HG03342 (cell line): ENCODE measurements around the gene HSPH1.

Experiments
- ATAC-seq: cut with Tn5 transposase; IDR thresholded peaks from one replicate; pipeline ENCODE4 v1.9.1; 2021; ENCODE audit warnings: mild to moderate bottlenecking, moderate library complexity; ENCODE audit not compliant: unreplicated experiment

Gene HSPH1

DNA sequence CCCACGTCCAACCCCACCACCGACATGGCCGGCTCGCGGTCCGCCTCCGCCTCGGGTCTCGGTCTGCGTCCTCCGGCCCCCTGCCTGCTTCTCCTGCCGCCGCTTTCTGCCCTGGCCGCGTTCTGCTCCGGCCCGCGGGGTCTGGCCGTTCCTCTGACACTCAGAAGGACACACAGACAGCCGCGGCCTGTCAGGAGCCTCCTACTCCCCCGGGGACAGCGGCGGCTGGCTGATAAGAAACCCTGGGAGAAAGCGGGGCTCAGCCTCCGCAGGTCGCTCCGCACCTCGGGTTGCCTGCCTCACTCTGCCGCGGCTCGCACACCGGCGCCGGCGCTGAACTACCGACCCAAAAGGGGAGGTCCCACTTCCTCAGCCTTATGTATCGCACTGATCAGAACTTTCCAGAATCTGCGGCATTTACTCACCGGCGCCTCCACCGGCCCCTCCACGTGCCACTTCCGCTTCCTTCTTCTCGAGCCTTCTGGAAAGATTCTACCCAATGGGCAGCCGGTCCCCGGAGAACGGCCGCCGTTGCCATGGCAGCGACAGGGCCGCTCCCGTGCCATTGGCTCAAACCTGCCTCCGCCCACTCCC, at the start of gene HSPH1:
Gene HSPH1, minus strand, starts transcription at position 348 of the 594 bp plus-strand sequence. Its CDS starts 322 bp downstream, at position 26.
- peak; percentile 75 for ATAC-seq

DNA sequence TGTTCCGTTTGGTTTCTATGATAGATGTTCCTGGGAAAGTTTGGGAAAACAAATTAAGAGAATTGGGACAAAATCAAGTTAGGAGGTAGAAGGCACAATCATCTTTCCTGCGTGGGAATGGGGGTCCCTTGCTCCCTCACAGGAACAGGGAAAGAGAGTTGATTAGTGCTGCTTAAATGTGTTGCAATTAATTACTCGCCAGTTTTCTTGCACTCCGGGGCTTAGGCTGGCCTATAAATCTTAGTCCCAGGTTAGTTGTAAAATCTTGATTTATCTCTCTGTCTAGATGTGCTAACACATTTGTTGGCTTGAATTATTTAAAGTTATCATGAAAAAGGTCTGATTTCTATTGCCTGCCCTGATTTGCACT, 48.1 kb upstream of the HSPH1 start:
- ATAC-seq, result no peak

DNA sequence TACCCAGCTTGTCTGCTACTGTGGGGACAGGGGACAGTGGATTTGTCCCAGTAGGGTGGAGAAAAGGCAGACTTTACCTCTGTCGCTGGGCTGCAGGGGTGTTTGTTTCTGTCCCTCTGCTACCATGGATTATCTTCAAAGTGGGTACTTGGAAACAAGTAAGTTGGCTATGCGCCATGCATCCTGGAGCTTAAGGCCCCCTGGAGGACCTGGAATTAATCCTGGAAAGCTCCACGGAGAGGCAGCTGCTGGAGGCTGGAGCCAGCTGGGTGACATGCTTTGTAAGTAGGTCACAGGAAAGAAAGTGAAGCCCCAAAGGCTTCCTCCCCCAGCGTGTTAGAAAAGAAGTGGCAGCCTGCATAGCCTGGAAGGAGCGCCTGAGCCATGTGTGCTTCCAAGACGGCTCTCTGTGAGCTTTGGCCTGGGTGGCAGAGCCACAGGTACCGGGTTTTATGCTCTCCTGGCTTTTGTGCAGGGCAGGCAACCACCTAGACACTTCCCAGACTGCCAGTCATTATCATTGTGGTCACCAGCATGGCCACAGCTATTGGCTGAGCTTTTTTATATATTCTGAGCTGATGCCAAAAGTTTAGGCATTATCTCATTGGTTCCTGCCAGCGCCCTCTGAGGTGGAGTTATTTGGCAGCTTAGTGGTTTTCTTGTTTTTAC, 47.6 kb upstream of the HSPH1 start:
- ATAC-seq, result no peak

DNA sequence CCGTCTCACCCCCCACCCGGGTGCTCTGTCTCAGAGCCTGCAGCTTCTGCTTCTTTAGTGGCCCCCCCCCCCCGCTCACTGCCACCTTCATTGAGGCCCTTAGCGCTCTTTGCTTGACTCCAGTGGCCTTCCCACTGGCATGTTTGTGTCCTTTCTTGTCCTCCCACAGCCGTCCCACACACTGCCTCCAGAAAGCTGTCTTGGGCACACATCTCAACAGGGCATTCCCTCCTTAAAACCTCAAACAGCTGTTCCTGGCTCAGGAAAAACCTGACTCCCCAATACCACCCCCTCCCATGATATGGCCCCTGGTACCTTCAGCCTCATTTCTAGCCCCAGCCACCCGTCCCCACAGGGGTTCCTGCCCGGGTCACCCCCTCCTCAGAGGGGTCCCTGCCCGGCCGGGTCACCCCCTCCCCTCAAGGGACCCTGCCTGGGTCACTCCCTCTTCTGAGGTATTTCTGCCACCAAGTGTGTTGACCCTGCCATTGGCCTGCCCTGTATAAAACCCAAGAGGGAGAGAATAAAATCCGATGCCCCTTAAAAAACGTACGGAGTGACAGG, 46.9 kb upstream of the HSPH1 start:
- ATAC-seq, result no peak

DNA sequence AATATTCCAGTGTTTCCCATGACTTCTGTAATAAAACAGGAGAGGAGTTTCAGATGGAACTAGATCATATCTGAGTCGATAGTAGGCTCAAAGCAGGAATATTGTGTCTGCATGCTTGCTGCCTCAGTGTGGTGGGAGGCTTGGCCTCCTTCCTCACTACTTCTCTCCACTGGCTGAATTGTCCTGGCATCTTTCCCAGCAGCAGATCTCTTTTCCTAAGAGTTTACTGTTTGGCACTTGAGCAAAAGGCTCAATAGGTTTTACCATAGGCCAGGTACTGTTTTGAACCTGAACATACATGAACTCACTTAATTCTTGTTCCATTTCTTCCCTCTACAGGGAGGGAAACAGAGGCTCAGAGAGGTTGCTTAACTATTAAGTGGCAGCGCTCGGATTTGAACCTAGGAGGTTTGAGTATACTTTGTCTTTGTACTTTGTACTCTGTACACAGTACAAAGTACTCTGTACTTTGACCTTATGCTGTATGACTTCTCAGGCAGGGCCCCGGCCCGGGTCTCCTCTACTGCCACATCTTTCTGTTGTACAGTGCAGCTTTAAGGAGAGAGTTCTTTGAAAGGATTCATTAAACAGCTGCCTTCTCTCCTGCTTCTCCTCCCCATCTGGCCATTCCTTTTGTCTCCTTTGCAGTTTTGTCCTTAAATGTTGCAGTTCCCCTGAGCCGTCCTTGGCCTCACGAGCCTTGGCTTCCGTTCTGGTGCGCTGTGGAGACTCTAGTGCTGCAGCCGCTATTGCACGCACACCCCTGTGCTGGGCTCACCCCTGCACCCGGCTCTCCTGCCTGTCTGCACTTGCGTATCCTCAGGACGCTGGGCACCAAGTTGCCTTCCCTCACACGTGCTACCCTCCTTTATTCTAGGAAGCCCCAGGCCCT, 46.2 kb upstream of the HSPH1 start:
- ATAC-seq, result no peak

DNA sequence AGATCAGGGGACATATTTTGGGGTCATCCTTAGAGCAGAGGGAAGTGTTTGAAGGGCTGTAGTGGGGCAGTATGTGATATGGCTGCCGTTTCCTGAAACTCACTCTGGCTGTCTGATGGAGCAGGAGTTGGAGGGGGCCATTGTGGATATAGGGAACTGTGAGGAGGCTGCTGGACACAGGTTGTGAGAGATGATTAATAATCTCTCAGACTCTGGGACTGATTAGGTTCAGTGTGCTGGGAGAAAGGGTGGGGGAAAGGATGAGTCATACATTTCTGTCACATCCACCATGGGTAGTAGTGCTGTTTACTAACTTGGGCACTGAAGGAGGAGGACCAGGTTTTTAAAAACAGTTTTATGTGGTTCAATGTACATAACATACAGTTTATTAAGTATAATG, 42.9 kb upstream of the HSPH1 start:
- ATAC-seq, result no peak

DNA sequence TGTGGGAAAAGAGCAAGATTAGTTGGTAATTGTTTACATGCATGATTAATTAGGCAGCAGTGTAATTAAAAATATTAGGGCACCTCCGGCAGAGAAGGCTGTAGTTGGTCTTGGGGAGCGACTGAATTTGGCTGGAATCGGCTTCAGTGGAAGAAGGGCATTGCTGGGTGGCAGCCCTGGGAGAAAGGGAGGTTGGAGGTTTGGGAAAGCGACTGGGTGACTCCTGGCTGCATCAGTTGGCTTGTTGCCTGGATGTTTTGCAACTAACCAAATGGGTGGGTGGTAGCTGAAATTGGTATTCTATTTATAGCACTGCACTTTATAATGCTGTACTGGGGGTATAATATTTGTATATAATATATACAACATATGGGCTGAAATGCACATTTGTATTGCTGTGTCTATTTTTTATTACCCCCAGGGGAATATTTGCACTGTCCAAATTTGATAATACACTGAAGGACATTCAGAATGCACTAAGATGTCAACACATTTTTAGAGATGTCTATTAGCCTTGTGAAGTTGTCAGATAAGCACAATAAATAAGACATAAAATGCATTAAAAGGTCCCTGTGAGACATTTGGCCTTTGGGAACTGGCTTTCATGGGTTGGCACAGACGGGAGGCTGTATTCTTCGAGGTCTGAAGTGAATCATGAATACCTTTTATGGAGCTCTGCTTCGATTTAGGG, 39.8 kb upstream of the HSPH1 start:
- no peak for ATAC-seq

DNA sequence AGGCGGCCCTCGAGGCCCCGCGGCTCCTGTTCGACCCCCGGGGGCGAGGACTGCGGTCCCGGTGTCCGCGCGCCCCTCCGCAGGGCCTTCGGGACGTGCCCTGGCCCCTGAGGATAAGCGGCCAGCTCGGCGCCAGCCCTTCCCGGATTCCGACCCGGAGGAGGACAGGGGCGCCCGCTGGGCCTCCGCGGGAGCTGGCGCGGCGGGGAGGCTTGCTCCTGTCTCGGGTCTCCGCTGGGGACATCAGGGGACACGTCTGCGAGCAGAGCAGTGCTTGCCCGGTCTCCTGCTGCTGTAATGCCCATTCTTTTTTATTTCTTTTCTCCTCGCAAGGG, 38.9 kb upstream of the HSPH1 start:
- ATAC-seq, result peak; percentile 13

DNA sequence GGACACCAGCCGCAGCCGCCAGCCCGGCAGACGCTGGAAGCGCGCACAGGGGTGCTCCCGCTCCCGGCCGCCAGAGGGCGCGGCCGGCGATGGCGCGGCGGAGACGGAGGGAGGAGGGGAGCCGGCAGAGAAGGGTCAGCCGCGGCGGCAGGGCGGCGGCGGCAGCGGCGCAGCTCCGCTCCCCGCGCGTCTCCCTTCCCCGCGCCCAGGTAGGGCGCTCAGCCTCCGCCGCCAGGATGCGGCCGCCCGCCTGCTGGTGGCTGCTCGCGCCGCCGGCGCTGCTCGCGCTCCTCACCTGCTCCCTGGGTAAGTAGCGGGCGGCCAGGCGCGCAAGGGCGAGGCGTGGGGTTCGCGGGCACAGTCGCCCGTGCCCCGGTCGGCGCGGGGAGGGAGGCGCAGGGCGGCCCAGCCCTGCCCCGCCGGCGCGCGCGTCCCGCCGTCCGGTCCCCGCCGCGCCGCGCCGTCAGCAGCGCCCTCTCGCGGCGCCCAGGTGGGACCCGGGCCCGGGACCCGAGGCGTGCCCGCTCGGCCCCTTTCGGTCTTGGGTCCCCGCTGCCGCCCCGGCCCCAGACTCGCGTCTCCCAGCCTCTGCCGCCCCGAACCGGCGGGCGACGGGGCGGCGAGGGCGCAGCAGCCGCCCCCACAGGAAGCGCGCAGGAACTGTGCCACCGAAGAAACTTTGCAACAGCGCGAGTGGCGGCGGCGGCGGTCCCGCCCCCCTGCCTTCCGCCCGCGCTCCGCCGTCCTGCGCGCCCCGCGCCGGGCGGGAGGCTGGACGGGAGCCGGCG, 38.3 kb upstream of the HSPH1 start, which contains the start of gene B3GLCT:
Gene B3GLCT, plus strand, starts transcription at position 127 of the 788 bp plus-strand sequence. Its CDS starts 110 bp downstream, at position 237.
- peak; percentile 85 for ATAC-seq

DNA sequence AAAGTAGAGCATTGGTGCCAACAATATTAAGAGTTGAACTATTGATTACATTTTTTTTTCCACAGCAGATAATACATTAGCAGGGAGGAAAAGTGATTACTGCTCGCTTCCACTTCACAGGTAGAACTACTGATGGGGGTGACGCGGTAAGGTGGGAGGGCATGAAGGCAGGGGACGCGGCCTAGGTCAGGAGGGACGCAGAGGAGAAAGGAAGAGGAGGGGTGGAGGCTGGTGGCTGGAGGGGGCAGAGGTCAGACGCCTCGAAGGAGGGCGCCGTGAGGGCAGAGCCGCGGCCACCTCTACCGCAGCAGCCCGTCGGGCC, 37.8 kb upstream of the HSPH1 start:
- no peak for ATAC-seq

DNA sequence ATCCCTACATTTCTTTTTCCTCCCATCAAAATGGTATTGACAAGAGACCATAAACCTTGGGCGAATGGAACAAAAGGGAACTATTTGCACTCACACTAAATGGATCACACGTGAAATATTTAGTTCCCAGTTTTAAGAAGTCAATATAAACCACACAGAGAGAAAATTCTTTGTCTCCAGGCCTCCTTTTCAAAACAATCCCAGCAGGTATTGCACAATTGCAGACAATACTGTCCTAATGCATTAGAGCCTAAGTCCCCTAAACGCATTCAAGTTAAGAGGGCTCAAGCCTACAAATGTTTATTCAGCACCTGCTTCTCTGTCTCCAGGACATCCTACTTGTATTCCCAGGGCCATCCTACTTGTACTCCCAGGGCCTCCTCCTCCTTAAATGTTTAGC, 36.8 kb upstream of the HSPH1 start:
- ATAC-seq, result no peak

DNA sequence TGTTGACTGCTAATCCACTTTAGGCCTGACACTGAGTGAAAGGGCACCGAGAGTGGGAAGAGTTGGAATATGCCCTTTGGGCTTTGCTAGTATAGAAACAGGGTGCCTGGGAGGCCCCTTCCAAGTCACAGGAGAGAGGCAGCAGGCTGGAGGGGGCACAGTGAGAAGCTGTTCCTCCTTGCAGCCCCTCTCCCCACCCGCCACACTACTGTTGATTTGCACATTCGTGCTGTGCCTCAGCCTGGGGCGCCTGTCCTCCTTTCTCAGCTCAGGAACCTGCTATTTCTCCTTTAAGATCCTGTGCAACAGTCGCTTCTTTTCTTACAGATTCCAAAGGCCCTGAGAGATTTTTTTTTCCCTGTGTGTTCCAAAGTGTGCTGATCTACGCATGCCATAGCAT, 35.3 kb upstream of the HSPH1 start:
- no peak for ATAC-seq

DNA sequence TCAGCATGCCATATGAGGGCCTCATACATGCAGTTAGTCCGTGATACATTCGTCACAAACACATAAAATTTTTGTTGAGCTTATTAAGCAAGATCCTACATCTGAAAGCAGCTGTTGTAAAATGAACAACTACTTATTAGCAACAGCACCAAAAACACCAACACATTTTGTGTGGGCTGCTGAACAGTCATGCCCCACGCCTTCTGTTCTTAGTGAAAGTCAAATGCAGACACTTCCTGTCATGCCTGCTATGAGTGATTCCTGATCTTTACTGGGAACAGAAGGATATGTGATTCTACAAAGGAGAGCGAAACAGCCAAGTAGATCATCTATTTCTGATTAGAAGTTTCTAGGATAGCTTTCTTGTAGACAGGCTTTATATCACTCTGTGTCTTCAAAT, 33.9 kb upstream of the HSPH1 start:
- ATAC-seq, result no peak

DNA sequence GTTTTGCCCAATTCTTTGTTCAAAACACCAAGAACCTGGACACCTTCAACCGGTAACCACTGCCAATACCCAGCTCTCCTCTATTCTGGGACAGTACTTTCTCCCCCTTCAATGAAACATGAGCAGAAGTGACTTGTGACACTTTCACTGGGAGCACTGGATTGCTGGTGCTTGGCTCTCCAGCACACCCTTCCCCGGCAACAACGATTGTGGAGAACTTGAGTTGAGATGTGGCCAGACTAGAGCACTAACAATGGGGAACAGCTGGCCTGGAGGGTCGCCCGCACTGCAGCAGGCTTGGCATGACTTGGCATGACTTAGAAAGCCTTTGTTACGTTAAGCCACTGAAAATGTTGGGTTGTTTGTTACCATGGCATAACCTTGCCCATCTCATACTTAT, 30.6 kb upstream of the HSPH1 start:
- no peak for ATAC-seq

DNA sequence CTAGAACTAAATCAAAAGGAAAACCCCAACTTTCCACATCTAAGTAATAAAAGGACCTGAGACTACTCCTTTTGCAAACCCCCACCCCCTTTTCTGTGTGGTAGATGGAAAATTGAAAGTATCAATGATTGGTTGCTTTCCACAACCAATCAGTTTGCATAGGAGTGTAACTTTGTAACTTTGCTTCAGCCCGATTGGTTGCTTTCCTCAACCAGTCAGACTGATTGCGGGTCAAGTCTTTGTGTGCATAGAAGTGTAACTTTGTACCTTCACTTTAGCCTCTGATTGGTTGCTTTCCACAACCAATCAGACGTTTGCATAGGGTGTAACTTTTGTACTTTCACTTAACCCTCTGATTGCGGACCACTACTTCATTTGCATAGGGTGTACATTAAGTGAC, 30.0 kb upstream of the HSPH1 start:
- ATAC-seq, result no peak

DNA sequence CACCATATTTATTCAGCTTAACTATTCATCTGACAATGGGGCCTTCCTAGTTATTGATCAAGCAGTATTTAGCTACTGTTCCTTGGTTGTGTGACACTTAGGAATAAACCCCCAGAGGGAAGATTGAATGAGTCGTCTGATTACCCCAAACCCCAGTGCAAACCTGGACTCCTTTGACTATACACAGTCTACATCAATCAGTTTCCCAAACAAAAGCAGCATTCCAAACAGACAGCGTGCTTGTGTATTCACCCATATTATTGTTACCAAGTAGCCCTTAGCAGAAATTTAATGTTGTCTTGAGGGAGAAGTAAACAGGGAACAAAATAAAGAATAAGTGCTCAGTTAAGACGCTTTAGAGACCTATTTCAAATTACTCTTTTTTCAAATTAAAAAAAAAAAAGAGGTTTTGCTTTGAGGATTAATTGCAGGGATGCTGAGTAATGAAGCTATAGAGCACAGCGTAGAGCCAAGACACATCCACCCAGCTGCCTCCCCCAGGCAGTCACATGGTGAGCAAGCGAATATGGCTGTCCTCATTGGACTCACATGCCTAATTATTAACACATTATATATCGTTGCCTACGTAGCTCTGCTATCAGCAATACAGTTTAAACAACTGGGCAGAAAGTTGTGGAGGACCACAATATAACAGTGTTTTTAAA, 23.4 kb upstream of the HSPH1 start:
- ATAC-seq, result no peak

DNA sequence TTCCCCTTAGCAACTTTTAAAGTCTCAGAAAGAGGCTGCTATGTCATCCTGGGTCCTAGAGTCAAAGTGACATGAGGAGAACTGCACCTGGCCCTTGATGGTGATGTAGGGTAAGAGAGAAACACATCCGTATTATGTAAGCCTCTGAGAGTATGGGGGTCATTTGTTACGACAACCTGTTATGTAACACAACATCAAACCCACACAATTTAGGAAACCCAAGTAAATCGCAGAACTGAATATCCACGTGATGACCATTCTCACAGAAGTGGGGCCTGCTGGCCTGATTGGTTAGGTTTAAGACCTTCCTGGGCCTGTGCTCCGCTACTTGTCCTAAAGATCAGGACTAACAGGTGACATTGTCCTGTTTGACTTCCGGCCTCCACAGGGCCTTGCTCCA, 22.7 kb upstream of the HSPH1 start:
- ATAC-seq, result no peak

DNA sequence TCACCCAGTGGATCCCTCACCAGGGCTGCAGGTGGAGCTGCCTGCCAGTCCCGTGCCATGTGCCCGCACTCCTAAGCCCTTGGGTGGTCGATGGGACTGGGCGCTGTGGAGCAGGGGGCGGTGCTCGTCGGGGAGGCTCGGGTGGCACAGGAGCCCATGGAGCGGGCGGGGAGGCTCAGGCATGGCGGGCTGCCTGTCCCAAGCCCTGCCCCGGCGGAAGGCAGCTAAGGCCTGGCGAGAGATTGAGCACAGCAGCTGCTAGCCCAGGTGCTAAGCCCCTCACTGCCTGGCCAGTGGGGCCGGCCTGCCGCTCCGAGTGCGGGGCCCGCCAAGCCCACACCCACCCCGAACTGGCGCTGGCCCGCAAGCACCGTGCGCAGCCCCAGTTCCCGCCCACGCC, 21.3 kb upstream of the HSPH1 start:
- ATAC-seq, result no peak

DNA sequence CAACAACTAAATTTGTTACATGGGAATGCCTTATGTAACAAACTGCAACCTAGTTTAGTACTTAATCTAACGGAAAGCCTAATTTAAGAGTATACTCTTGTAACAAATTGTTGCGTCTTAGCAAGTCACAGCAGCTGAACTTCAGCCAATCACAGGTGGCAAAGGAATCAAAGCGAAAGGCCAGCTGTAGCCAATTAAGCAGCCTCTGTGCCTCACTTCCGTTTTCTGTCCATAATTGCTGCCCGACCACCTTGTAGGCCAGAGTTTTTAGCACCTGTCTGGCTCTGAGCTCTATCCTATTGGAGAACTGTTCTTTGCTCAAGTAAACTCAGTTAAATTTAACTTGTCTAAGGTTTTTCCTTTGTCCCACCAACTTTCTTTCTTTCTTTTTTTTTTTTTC, 18.1 kb upstream of the HSPH1 start:
- ATAC-seq, result no peak

DNA sequence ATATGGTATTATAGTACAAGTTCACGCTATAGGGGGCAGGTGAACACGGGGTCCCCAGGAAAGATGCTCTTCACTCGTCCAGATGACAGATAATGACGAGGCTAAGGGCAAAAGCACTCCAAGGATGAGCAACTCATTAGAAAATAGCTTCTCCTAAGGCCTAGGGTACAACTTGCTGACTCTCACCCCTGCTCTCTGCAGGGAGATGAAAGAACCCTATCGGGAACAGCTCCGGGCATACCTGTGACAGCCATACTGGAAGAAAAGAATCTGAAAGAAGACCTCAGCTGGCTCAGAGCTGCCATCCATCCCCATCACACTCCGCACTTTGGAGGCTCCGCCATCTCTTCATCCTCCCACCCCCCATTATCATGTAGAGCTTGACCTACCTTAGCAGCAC, 17.5 kb upstream of the HSPH1 start:
- no peak for ATAC-seq
